Activated naive CD4-positive, alpha-beta T cell treated with anti-CD3 and anti-CD28 coated beads, Interleukin-2, amount 10 ng/mL, durations not matched to agents 7 days and 5 days (primary cell): ENCODE data around the gene PTOV1.
"Not testable (repeated sequence)": the region's sequence is repeated elsewhere in the genome, so short reads cannot be mapped to it uniquely, and the experiment has no call there.

ENCODE experiments used
- CTCF ChIA-PET: fragments of 350-600 bp; sonication (Branson Sonifier 250); formaldehyde crosslinking; loops from one replicate; lab custom pipeline; 2021; ENCODE audit warnings: antibody characterized with exemption; lab: Charles Lee
- DNase-seq: peaks from one replicate; pipeline ENCODE4 v3.0.0-alpha.2; 2020
- H3K27ac Mint-ChIP-seq: one replicate; pipeline ENCODE4 v1.8.0; 2021; ENCODE audit warnings: mild to moderate bottlenecking, moderate library complexity, mixed read lengths
- H3K27me3 Mint-ChIP-seq: one replicate; pipeline ENCODE4 v1.8.0; 2021; ENCODE audit warnings: mild to moderate bottlenecking, mixed read lengths
- H3K36me3 Mint-ChIP-seq: one replicate; pipeline ENCODE4 v1.8.0; 2021; ENCODE audit warnings: mixed read lengths
- H3K4me1 Mint-ChIP-seq: one replicate; pipeline ENCODE4 v1.8.0; 2021; ENCODE audit warnings: mixed read lengths
- H3K4me3 Mint-ChIP-seq: one replicate; pipeline ENCODE4 v1.8.0; 2021; ENCODE audit warnings: mild to moderate bottlenecking, moderate library complexity, mixed read lengths
- H3K9me3 Mint-ChIP-seq: one replicate; pipeline ENCODE4 v1.8.0; 2021; ENCODE audit warnings: mixed read lengths

Gene PTOV1

GRCh38 chr19:49809941-49810389 is 41.0 kb upstream of the PTOV1 start:
- H3K36me3 Mint-ChIP-seq = peaks cover 11% of the 10 kb centered on the region
- H3K27ac Mint-ChIP-seq = peak overlapping the region; percentile 73
- peaks cover 48% of the 10 kb centered on the region for H3K4me1 Mint-ChIP-seq
- DNase-seq = no peak
- peak overlapping the region; percentile 80 for H3K4me3 Mint-ChIP-seq
- H3K27me3 Mint-ChIP-seq = no peaks in the 10 kb centered on the region
- CTCF ChIA-PET = interaction anchor here (0.8 to 1.2 kb wide), 2 partner anchors 82 to 92 kb away, joined by 3 read pairs; no protein-coding TSS in a partner anchor
- H3K9me3 Mint-ChIP-seq = no peaks in the 10 kb centered on the region

GRCh38 chr19:49811328-49811727 is 39.6 kb upstream of the PTOV1 start:
- Mint-ChIP-seq H3K36me3 (peaks cover 7% of the 10 kb centered on the region), H3K27ac (no peak overlapping the region), H3K9me3 (no peaks in the 10 kb centered on the region), H3K4me1 (peaks cover 48% of the 10 kb centered on the region), H3K27me3 (no peaks in the 10 kb centered on the region), H3K4me3 (no peak overlapping the region)
- no peak for DNase-seq
- CTCF ChIA-PET = no interaction called here

DNA sequence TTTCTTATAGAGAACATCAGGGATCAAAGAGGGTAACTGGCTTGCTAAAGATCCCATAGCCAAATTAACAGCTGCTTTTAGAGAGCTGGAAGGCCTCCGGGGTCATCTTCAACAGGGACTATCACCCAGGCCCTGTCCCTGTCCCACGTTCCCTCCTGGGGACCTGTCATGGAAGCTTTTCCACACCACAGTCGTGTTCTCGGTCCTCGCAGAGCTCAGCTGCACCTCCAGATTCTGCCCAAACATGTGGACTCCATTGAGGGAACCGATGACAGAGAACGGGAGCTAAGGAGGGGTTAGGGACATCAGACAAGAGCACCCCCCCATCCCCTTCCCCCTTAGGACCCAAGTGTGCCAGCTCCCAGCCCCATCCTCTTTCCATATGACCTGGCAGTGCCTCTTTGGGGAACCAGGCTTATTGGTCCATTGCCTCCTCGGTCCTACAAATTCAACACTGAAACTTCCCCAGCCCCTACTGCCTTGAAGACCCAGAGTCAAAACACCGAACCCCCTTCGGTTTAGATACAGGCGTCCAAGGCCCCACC is 38.4 kb upstream of the PTOV1 start:
- H3K4me1 Mint-ChIP-seq = peaks cover 50% of the 10 kb centered on the region
- peaks cover 7% of the 10 kb centered on the region for H3K36me3 Mint-ChIP-seq
- CTCF ChIA-PET = interaction anchor here (0.8 to 1.0 kb wide), 2 partner anchors 95 to 96 kb away, joined by 3 to 5 read pairs; no protein-coding TSS in a partner anchor
- peak overlapping the region; percentile 93 for H3K27ac Mint-ChIP-seq
- peaks cover 4% of the 10 kb centered on the region for H3K27me3 Mint-ChIP-seq
- no peak for DNase-seq
- no peaks in the 10 kb centered on the region for H3K9me3 Mint-ChIP-seq
- H3K4me3 Mint-ChIP-seq = peak overlapping the region; percentile 88

DNA sequence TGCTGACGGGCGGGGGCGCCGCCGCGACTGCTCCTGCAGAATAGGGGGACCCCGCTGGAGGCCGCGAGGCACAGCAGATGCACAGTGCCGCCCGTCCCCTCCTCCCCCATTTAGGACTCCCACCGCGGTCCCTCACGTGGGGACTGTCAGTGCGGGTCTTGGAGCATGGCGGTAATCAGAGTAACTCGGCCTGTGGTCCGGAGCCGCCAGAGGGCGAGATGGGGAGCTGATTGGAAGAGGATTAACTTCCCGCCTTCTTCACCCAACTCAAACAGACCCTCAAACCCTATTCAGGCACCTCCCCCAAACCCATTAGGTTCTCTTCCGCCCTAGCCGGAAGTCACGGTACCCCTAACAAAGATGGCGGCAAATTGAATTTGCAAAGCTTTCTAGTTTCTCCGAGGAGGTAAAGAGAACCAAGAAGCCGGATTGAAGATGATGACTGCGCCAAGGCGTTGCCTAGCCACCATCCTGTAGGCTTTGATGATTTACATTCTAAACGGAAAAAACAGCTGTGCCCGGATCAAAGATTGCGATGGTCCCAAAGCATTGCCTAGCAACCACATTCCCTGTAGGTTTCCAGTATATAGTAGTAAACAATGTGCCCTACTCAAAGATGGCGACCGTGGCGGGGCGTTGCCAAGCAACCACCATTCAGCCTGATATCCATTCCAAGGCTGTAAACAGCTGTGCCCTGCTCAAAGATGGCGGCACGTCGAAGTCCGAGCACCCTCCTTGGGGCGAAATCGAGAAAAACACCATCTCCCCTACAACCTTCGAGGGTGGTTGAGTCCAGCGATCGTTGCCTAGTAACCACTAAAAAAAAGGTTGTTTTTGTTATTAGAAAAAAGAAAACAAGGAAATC is 37.7 kb upstream of the PTOV1 start, which contains the start of gene FUZ:
Gene FUZ, minus strand, starts transcription at position 296 of the 865 bp plus-strand sequence. Its CDS starts 186 bp downstream, at position 110.
- Mint-ChIP-seq H3K36me3 (peaks cover 7% of the 10 kb centered on the region), H3K4me3 (peak within 1 kb of the TSS; percentile 88), H3K27ac (peak within 1 kb of the TSS; percentile 93), H3K27me3 (peaks cover 4% of the 10 kb centered on the region), H3K9me3 (no peaks in the 10 kb centered on the region), H3K4me1 (peaks cover 43% of the 10 kb centered on the region)
- peak; percentile 96 for DNase-seq
- CTCF ChIA-PET = interaction anchor here (0.6 to 1.0 kb wide), 3 partner anchors 96 to 153 kb away, joined by 3 to 5 read pairs (median 3); no protein-coding TSS in a partner anchor

DNA sequence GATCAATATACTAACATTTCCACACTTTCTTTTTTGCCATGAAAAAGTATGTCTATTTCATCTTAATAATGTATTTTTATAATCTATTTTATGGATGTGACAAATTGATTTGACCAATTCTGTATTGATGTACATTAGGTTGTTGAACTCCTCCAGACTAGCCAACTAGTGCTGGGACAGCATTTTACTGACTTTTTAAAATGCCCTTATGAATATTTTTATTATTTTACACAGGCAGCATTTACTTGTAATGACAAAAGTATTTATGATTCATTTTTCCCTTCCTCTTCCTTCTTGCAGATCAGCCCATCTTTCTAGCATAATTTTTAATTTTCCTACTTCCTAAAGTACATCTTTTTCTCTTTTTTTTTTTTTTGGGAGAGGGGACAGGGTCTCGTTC is 36.9 kb upstream of the PTOV1 start:
- H3K27ac Mint-ChIP-seq = no peak overlapping the region
- H3K36me3 Mint-ChIP-seq = peaks cover 6% of the 10 kb centered on the region
- no peaks in the 10 kb centered on the region for H3K9me3 Mint-ChIP-seq
- H3K27me3 Mint-ChIP-seq = peaks cover 4% of the 10 kb centered on the region
- H3K4me3 Mint-ChIP-seq = peak overlapping the region; percentile 88
- DNase-seq = no peak
- CTCF ChIA-PET = no interaction called here
- peaks cover 39% of the 10 kb centered on the region for H3K4me1 Mint-ChIP-seq

DNA sequence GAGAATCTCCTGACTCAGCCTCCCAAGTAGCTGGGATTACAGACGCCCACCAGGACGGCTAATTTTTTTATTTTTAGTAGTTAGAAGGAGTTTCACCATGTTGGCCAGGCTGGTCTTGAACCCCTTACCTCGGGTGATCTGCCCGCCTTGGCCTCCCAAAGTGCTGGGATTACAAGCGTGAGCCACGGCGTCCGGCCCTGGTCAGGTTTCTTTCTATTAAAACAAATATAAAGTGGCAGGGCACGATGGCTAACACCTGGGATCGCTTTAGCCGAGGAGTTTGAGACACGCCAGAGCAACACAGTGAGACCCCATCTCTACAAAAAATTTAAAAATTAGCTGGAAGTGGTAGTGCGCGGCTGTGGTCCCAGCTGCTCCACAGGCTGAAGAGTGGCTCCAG is 34.4 kb upstream of the PTOV1 start:
- H3K27me3 Mint-ChIP-seq = peaks cover 4% of the 10 kb centered on the region
- no peaks in the 10 kb centered on the region for H3K9me3 Mint-ChIP-seq
- H3K36me3 Mint-ChIP-seq = peaks cover 13% of the 10 kb centered on the region
- H3K4me3 Mint-ChIP-seq = no peak overlapping the region
- no peak overlapping the region for H3K27ac Mint-ChIP-seq
- peaks cover 40% of the 10 kb centered on the region for H3K4me1 Mint-ChIP-seq
- DNase-seq = no peak
- CTCF ChIA-PET = no interaction called here

DNA sequence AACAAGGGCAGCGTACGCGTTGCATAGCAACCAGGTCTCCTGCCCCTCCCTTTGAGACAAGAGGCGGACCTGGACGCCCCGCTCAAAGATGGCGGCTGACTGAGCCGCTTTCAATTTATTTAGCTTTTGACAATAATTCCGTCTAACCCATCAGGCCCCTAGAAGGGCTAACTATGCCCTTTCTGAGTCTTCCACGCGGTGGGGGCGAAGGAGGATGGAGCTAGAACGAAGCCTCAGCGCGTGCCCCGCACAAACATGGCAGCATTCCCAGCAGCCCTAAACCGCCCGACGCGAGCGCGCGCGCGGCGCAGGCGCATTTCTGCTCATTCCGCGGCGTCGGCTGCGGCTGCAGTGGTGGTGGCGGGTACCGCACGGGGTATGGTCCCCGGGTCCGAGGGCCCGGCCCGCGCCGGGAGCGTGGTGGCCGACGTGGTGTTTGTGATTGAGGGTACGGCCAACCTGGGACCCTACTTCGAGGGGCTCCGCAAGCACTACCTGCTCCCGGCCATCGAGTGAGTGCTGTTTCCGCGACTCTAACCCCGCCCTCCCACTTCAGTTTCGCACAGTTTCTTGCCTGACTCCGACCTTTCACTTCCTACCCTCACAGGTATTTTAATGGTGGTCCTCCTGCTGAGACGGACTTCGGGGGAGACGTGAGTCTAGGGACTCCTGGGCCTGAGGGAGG is 32.9 kb upstream of the PTOV1 start, which contains the start of gene MED25:
Gene MED25, plus strand, starts transcription at position 326 of the 685 bp plus-strand sequence. Its CDS starts 53 bp downstream, at position 379.
- Mint-ChIP-seq H3K36me3 (peaks cover 13% of the 10 kb centered on the region), H3K4me3 (peak within 1 kb of the TSS; percentile 86), H3K27ac (peak within 1 kb of the TSS; percentile 96), H3K27me3 (peaks cover 4% of the 10 kb centered on the region), H3K4me1 (peaks cover 28% of the 10 kb centered on the region), H3K9me3 (no peaks in the 10 kb centered on the region)
- CTCF ChIA-PET = no interaction called here
- peak; percentile 89 for DNase-seq

- H3K36me3 Mint-ChIP-seq = peaks cover 20% of the 10 kb centered on the region
- DNase-seq = no peak
- CTCF ChIA-PET = no interaction called here
- H3K9me3 Mint-ChIP-seq = no peaks in the 10 kb centered on the region
- peak overlapping the region; percentile 86 for H3K4me3 Mint-ChIP-seq
- H3K27me3 Mint-ChIP-seq = peaks cover 4% of the 10 kb centered on the region
- H3K4me1 Mint-ChIP-seq = peaks cover 23% of the 10 kb centered on the region
- H3K27ac Mint-ChIP-seq = peak overlapping the region; percentile 96
These were observed 32.1 kb upstream of the PTOV1 start for GRCh38 chr19:49818649-49819370.

DNA sequence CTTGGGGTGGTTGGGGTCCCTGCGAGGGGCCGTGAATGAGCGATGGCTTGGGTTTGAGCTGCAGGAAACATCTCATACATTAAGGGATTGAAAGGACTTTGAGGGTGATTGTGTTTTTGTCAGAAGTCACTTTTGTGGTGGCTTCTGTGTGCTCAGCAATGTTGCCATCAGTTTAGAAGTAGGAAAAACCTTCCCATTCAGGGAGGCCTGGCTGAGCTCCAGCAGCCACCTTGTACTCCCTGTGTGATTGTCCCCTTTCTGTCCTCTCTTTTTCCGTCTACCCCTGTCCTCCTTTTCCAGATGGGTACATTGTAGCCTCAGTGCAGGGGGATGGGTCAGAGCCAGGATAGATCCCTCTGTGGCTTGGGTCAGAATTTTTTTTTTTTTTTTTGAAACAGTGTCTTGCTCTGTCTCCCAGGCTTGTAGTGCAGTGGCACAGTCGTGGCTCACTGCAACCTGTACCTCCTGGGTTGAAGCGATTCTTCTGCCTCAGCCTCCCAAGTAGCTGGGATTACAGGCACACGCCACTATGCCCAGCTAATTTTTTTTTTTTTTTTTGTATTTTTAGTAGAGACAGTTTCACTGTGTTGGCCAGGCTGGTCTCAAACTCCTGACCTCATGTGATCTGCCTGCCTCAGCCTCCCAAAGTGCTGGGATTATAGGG is 31.4 kb upstream of the PTOV1 start:
- DNase-seq, H3K27me3 Mint-ChIP-seq, H3K9me3 Mint-ChIP-seq, CTCF ChIA-PET: not testable (repeated sequence)
- H3K27ac Mint-ChIP-seq = peak overlapping the region; percentile 96
- H3K4me1 Mint-ChIP-seq = peaks cover 21% of the 10 kb centered on the region
- H3K36me3 Mint-ChIP-seq = peaks cover 21% of the 10 kb centered on the region
- H3K4me3 Mint-ChIP-seq = peak overlapping the region; percentile 86

DNA sequence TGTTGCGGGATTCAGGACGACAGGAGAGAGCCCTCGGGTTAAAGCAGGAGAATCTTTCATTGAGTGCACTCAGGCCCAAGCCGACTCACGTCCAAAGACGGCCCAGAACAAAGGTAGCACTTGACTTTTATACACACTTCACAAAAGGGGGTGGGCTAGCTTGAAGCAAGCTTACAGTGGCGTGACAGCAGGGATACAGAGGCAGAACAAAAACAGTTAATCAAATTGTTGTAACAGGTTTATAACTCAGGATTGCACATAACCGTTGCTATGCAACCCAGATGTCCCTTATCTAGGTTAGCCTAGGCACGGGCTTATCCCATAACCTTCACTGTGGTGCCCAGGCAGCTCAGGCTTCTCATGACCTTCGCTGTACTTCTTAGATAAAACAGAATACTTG is 30.8 kb upstream of the PTOV1 start:
- no peak for DNase-seq
- H3K27ac Mint-ChIP-seq = no peak overlapping the region
- H3K4me1 Mint-ChIP-seq = peaks cover 20% of the 10 kb centered on the region
- H3K36me3 Mint-ChIP-seq = peaks cover 21% of the 10 kb centered on the region
- peaks cover 4% of the 10 kb centered on the region for H3K27me3 Mint-ChIP-seq
- H3K9me3 Mint-ChIP-seq = no peaks in the 10 kb centered on the region
- H3K4me3 Mint-ChIP-seq = peak overlapping the region; percentile 26
- CTCF ChIA-PET = no interaction called here

DNA sequence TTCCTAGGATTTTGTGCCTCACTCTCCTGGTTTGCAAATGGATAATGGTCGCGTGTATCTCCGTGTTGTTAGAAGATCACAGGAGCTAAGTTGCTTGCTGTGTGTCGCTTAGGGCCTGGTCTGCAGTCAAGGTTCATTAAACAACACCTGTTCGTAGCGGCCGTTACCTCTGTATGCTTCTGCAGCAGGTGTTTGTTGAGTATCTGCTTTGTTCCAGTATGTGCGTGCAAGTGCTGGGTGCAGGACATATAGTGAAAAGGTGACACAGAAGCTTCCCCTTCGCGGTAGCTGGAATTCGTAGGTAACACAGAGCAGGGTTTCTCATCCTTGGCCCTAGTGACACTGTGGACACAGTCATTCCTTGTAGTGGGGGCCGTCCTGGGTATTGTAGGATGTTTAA is 27.5 kb upstream of the PTOV1 start:
- H3K27me3 Mint-ChIP-seq = no peaks in the 10 kb centered on the region
- H3K27ac Mint-ChIP-seq = no peak overlapping the region
- H3K4me1 Mint-ChIP-seq = peaks cover 12% of the 10 kb centered on the region
- H3K4me3 Mint-ChIP-seq = no peak overlapping the region
- CTCF ChIA-PET = no interaction called here
- no peaks in the 10 kb centered on the region for H3K9me3 Mint-ChIP-seq
- DNase-seq = no peak
- H3K36me3 Mint-ChIP-seq = peaks cover 19% of the 10 kb centered on the region

- Mint-ChIP-seq H3K36me3 (peaks cover 17% of the 10 kb centered on the region), H3K4me1 (peaks cover 4% of the 10 kb centered on the region), H3K27me3 (no peaks in the 10 kb centered on the region), H3K27ac (no peak overlapping the region), H3K4me3 (no peak overlapping the region), H3K9me3 (no peaks in the 10 kb centered on the region)
- CTCF ChIA-PET = no interaction called here
- DNase-seq = no peak
These were observed 26.3 kb upstream of the PTOV1 start for GRCh38 chr19:49824662-49825061.

GRCh38 chr19:49827034-49827433 is 23.9 kb upstream of the PTOV1 start:
- no peak overlapping the region for H3K4me3 Mint-ChIP-seq
- no peaks in the 10 kb centered on the region for H3K27me3 Mint-ChIP-seq
- H3K9me3 Mint-ChIP-seq = no peaks in the 10 kb centered on the region
- DNase-seq = no peak
- H3K36me3 Mint-ChIP-seq = peaks cover 13% of the 10 kb centered on the region
- peaks cover 5% of the 10 kb centered on the region for H3K4me1 Mint-ChIP-seq
- H3K27ac Mint-ChIP-seq = no peak overlapping the region
- CTCF ChIA-PET = no interaction called here
